Caki2 (cell line): Measurements from ENCODE around the gene SELENOF. TPM values are rescaled to one million over a fixed set of nuclear protein-coding genes. Genes with fewer than 3 reads are reported as not detected.
A peak's percentile ranks its signal among the peaks of the same experiment; 100 is the strongest.
"Not testable (repeated sequence)": the region's sequence is repeated elsewhere in the genome, so short reads cannot be mapped to it uniquely, and the experiment has no call there.

Experiments used
- DNase-seq: peaks from one replicate; pipeline ENCODE4 v3.0.0-alpha.2; 2015; ENCODE audit warnings: low read depth
- in situ Hi-C: cut with HindIII; loops from 2 replicates; pipeline ENCODE4 v1.10.0; 2016; ENCODE audit warnings: low sequenced_read_pairs, low pct_unique_long_range_greater_than_20kb, mixed read lengths
- total RNA-seq: library from RNA; depleted of rRNA; stranded (reverse); fragments of >200 nt; shearing (Covaris generic); gene quantifications from 2 replicates; pipeline ENCODE4 v1.2.3, GENCODE V29; 2014; ENCODE audit warnings: low replicate concordance

Gene SELENOF
- total RNA-seq, 1 experiment from 2014 or later, result 268 TPM

DNA sequence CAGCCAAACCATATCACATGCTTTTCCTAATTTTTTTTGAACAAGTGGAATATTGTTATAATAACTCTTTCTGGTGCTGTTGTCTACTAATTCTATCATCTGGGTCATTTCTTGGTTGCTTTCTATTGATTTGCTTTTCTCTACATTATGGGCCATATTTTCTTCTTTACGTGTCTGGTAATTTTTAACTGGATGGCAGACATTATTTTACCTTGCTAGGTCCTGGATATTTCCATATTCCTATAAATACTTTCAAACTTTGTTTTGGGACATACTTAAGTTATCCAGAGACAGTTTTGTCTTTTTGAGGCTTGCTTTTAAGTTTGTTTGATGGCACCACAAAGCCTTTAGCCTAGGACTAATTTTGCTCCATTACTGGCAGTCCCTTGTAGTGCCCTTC lies 11.8 kb upstream of the SELENOF start:
- in situ Hi-C loops, result no loop called here
- DNase-seq, result no peak

DNA sequence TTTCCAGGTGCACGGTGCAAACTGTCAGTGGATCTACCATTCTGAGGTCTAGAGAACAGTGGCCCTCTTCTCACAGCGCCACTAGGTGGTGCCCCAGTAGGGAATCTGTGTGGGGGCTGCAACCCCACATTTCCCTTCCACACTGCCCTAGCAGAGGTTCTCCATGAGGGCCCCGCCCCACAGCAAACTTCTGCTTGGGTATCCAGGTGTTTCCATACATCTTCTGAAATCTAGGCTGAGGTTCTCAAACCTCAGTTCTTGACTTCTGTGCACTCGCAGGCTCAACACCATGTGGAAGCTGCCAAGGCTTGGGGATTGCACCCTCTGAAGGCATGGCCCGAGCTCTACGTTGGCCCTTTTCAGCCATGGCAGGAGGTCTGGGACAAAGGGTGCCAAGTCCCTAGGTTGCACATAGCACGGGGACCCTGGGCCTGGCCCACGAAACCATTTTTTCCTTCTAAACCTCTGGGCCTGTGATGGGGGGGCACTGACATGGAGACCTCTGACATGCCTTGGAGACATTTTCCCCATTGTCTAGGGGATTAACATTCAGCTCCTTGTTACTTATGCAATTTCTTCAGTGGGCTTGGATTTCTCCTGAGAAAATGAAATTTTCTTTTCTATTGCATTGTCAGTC lies 10.5 kb upstream of the SELENOF start:
- in situ Hi-C loops, result no loop called here
- no peak for DNase-seq

- in situ Hi-C loops, result no loop called here
Observed at GRCh38 chr1:86922445-86922844, 8.5 kb upstream of the SELENOF start.

GRCh38 chr1:86916752-86917151 lies 2.8 kb upstream of the SELENOF start:
- in situ Hi-C loops, result no loop called here
- DNase-seq, result no peak

More at GRCh38 chr1:86922445-86922844, 8.5 kb upstream of the SELENOF start:
- DNase-seq, result no peak

- DNase-seq, result no peak
- in situ Hi-C loops, result no loop called here
Observed at GRCh38 chr1:86915737-86916235, 1.9 kb upstream of the SELENOF start.

DNA sequence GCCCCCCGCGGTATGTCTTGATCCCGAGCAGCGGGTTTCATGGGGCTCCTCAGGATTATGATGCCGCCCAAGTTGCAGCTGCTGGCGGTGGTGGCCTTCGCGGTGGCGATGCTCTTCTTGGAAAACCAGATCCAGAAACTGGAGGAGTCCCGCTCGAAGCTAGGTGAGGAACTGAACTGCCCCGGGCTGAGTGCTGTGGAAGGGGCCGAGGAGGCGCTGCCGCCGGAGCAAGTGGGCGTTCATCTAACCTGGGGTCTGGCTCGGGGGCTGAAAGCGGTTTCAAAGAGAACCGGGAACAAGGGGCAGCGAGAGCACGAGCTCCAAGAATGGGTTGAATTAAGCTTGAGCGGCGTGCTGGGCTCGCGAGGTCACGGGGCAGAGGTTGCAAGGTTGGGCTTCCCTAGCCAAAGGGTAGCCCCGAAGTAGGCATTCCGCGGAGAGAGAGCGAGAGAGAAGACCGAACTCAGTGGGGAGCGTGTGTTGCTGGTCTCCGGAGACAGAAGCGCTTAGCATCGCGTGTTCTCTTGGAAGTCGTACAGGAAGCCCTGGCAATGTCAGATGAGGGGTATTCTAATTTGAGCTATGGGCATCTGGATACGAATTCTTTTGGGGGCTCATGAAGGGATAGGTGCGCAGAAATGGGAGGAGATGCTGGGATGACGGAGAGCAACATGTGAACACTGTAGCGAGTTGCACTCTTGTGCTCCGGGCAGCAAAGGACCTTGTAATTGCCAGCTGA lies 1.2 kb upstream of the SELENOF start:
- in situ Hi-C loops, result no loop called here
- DNase-seq, result peak; percentile 56

DNA sequence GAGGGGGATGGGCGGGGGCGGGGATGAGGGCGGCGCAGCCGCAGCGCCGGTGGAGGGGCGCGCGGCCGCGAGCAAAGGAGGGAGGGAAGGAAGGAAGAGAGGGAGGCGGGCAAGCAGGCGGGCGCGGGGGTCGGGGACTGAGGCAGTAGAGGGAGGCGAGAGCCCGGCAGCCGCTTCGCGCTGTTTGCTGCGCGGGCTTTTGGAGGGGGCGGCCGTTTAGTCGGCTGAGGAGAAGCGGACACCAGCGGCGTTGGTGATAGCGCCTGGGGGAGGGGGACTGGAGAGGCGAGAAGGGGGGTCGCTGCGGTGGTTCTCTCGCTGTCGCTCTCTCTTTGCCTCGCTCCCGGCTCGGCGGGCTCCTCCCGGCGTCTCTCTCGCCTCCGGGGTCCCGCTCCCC lies 673 bp upstream of the SELENOF start, which contains the start of gene HS2ST1:
Gene HS2ST1, plus strand, starts transcription at position 35 of the 397 bp plus-strand sequence.
- in situ Hi-C loops, result no loop called here

GRCh38 chr1:86913399-86913895 lies 479 bp downstream of the SELENOF start:
- in situ Hi-C loops, result no loop called here
- no peak for DNase-seq

More for the DNA sequence above, 673 bp upstream of the SELENOF start, which contains the start of gene HS2ST1:
- no peak for DNase-seq

DNA sequence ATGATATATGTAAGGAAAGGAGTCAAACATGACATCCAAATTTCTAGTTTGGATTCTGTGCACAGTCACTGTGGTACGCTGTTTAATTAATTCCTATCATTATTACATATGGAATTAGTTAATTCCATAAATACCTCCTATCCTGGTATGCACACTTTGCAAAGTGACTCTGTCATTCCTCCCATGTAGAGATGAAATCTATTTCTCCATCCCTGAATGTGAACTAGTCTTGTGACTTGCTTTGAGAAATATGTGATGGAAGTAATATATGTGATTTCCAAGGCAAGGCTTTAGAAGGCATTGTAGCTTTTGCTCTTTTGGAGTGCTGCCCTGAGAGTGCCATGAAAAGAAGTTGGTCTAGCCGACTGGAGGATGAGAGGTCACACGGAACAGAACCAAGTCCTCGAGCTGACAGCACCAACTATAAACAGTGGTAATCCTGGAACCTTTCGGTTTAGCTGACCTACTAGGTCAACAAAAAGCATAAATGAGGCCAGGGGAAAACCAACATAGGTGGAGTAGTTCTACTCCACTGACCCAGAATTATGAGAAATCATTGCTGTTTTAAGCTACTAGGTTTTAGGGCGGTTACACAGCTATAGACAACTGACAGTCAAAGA lies 1.5 kb downstream of the SELENOF start:
- in situ Hi-C loops, result no loop called here
- peak; percentile 22 for DNase-seq

- in situ Hi-C loops, result no loop called here
- no peak for DNase-seq
Observed at GRCh38 chr1:86906419-86906818, 7.5 kb downstream of the SELENOF start.

- DNase-seq, result no peak
- in situ Hi-C loops, result no loop called here
Observed at GRCh38 chr1:86905875-86906274, 8.1 kb downstream of the SELENOF start.

DNA sequence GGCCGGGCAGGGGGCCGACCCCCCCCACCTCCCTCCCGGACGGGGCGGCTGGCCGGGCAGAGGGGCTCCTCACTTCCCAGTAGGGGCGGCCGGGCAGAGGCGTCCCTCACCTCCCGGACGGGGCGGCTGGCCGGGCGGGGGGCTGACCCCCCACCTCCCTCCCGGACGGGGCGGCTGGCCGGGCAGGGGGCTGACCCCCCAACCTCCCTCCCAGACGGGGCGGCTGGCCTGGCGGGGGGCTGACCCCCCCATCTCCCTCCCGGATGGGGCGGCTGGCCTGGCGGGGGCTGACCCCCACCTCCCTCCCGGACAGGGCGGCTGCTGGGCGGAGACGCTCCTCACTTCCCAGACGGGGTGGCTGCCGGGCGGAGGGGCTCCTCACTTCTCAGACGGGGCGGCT lies 14.5 kb downstream of the SELENOF start:
- in situ Hi-C loops, DNase-seq: not testable (repeated sequence)

- no peak for DNase-seq
- in situ Hi-C loops, result no loop called here
Observed at GRCh38 chr1:86888327-86888726, 25.6 kb downstream of the SELENOF start.

DNA sequence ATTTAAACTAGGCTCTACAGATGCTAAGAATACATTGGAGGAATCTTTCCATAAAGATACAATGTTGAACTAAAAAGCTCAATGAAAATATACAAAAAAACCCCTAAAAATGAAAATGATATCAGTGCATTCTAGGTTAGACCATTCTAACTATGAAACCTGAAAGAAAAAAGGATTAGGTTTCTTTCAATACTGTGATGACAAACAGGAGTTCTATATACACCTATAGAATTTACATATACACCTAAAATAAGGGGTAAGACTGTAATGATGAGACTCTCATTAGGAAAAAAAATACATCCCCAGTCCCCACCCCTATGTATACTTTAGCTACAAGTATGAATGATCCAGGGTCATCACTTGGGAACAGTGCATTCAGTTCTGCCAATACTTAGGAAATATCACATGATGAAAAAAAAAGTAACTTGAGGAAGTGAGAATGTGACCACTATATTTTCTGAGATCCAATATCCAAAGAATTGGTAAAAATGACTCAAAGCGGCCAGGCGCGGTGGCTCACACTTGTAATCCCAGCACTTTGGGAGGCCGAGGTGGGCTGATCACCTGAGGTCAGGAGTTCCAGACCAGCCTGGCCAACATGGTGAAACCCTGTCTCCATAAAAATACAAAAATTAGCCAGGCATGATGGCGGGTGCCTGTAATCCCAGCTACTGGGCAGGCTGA lies 26.3 kb downstream of the SELENOF start:
- in situ Hi-C loops, result no loop called here
- DNase-seq, result no peak

- DNase-seq, result no peak
- in situ Hi-C loops, result no loop called here
Observed at GRCh38 chr1:86875722-86876121, 38.2 kb downstream of the SELENOF start.

DNA sequence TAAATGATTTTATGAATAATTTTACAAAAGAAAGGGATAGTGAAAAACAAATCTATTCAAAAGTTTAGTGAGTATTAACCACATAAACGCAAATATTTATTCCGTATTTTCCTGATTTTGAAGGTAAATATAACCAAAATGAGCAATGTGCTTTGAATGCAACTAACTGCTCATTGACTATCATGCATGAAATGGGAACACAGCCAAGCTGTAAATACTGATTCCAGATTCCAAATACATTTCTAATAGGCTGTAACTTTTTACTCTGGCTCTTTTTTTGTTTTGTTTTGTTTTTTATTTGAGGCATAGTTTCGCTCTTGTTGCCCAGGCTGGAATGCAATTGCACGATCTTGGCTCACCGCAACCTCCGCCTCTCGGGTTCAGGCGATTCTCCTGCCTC lies 41.8 kb downstream of the SELENOF start:
- no peak for DNase-seq
- in situ Hi-C loops, result no loop called here

- no peak for DNase-seq
- in situ Hi-C loops, result no loop called here
Observed at GRCh38 chr1:86871001-86871400, 42.9 kb downstream of the SELENOF start.

GRCh38 chr1:86868477-86868876 lies 45.4 kb downstream of the SELENOF start:
- in situ Hi-C loops, result no loop called here
- no peak for DNase-seq
